GM18520 (cell line): Measurements from ENCODE around the gene CADPS2.

Experiments
- ATAC-seq: cut with Tn5 transposase; IDR thresholded peaks from one replicate; pipeline ENCODE4 v1.9.1; 2021; ENCODE audit not compliant: unreplicated experiment

CADPS2 gene

GRCh38 chr7:122618585-122619189 is 267.6 kb downstream of the CADPS2 start:
- ATAC-seq = no peak

- no peak for ATAC-seq
Measured at GRCh38 chr7:122616951-122617350, 269.3 kb downstream of the CADPS2 start.

GRCh38 chr7:122605929-122606328 is 280.3 kb downstream of the CADPS2 start:
- ATAC-seq = no peak

- ATAC-seq = no peak
Measured at GRCh38 chr7:122604251-122604650, 282.0 kb downstream of the CADPS2 start.

- no peak for ATAC-seq
Measured at GRCh38 chr7:122602800-122603199, 283.5 kb downstream of the CADPS2 start.

GRCh38 chr7:122600630-122601029 is 285.6 kb downstream of the CADPS2 start:
- no peak for ATAC-seq

- no peak for ATAC-seq
Measured at GRCh38 chr7:122600042-122600441, 286.2 kb downstream of the CADPS2 start.

GRCh38 chr7:122597277-122597676 is 289.0 kb downstream of the CADPS2 start:
- ATAC-seq = no peak

GRCh38 chr7:122595885-122596284 is 290.4 kb downstream of the CADPS2 start:
- no peak for ATAC-seq

- no peak for ATAC-seq
Measured at GRCh38 chr7:122588621-122589020, 297.6 kb downstream of the CADPS2 start.

GRCh38 chr7:122584676-122585251 is 301.5 kb downstream of the CADPS2 start:
- no peak for ATAC-seq

- ATAC-seq = no peak
Measured at GRCh38 chr7:122578350-122578749, 307.9 kb downstream of the CADPS2 start.

- ATAC-seq = no peak
Measured at GRCh38 chr7:122577449-122578003, 308.7 kb downstream of the CADPS2 start.

- no peak for ATAC-seq
Measured at GRCh38 chr7:122572706-122573105, 313.6 kb downstream of the CADPS2 start.

GRCh38 chr7:122561326-122561725 is 324.9 kb downstream of the CADPS2 start:
- no peak for ATAC-seq

- ATAC-seq = no peak
Measured at GRCh38 chr7:122556873-122557542, 329.3 kb downstream of the CADPS2 start.

- ATAC-seq = no peak
Measured at GRCh38 chr7:122556219-122556618, 330.0 kb downstream of the CADPS2 start.

GRCh38 chr7:122553761-122554160 is 332.5 kb downstream of the CADPS2 start:
- no peak for ATAC-seq

GRCh38 chr7:122552769-122553168 is 333.5 kb downstream of the CADPS2 start:
- no peak for ATAC-seq

GRCh38 chr7:122550545-122550944 is 335.7 kb downstream of the CADPS2 start:
- no peak for ATAC-seq

- ATAC-seq = no peak
Measured at GRCh38 chr7:122549578-122549977, 336.7 kb downstream of the CADPS2 start.

GRCh38 chr7:122546496-122546895 is 339.8 kb downstream of the CADPS2 start:
- no peak for ATAC-seq
